Endothelial cell (in vitro differentiated cells): ENCODE data around the gene TAC3. TPM values are rescaled to one million over a fixed set of nuclear protein-coding genes. Genes with fewer than 3 reads are reported as not detected.

Experiments used
- DNase-seq: peaks from one replicate; pipeline ENCODE4 v3.0.0; 2021; ENCODE audit warnings: low spot score
- H3K27ac Mint-ChIP-seq: one replicate; pipeline ENCODE4 v1.8.0; 2021; ENCODE audit warnings: mixed read lengths, inconsistent platforms; ENCODE audit not compliant: unreplicated experiment
- H3K27me3 Mint-ChIP-seq: one replicate; pipeline ENCODE4 v1.8.0; 2021; ENCODE audit warnings: mild to moderate bottlenecking, moderate library complexity, mixed read lengths, inconsistent platforms; ENCODE audit not compliant: unreplicated experiment
- H3K36me3 Mint-ChIP-seq: one replicate; pipeline ENCODE4 v1.8.0; 2021; ENCODE audit warnings: mild to moderate bottlenecking, low read depth, mixed read lengths, inconsistent platforms; ENCODE audit not compliant: unreplicated experiment
- H3K4me1 Mint-ChIP-seq: one replicate; pipeline ENCODE4 v1.8.0; 2021; ENCODE audit warnings: mild to moderate bottlenecking, mixed read lengths, inconsistent platforms; ENCODE audit not compliant: unreplicated experiment
- H3K4me3 Mint-ChIP-seq: one replicate; pipeline ENCODE4 v1.8.0; 2021; ENCODE audit warnings: mild to moderate bottlenecking, mixed read lengths, inconsistent platforms; ENCODE audit not compliant: unreplicated experiment
- H3K9me3 Mint-ChIP-seq: one replicate; pipeline ENCODE4 v1.8.0; 2021; ENCODE audit warnings: mixed read lengths, inconsistent platforms; ENCODE audit not compliant: unreplicated experiment
- total RNA-seq: library from RNA; stranded (reverse); fragmentation: NEBNext Ultra II Directional; extraction: Animal tissue kit (Norgen Biotek cat#: 25700); gene quantifications from one replicate; pipeline ENCODE4 v1.2.1, GENCODE V29; 2021; ENCODE audit not compliant: unreplicated experiment
- TF ChIP-seq, protein P1 (sequence below): fragments of 200-600 bp; sonication (generic); IDR thresholded peaks from one replicate; pipeline ENCODE4 v1.5.0; 2021; ENCODE audit warnings: antibody characterized with exemption; ENCODE audit not compliant: unreplicated experiment

Gene TAC3
- total RNA-seq, 1 donor from 2014 or later: 18.0 TPM

DNA sequence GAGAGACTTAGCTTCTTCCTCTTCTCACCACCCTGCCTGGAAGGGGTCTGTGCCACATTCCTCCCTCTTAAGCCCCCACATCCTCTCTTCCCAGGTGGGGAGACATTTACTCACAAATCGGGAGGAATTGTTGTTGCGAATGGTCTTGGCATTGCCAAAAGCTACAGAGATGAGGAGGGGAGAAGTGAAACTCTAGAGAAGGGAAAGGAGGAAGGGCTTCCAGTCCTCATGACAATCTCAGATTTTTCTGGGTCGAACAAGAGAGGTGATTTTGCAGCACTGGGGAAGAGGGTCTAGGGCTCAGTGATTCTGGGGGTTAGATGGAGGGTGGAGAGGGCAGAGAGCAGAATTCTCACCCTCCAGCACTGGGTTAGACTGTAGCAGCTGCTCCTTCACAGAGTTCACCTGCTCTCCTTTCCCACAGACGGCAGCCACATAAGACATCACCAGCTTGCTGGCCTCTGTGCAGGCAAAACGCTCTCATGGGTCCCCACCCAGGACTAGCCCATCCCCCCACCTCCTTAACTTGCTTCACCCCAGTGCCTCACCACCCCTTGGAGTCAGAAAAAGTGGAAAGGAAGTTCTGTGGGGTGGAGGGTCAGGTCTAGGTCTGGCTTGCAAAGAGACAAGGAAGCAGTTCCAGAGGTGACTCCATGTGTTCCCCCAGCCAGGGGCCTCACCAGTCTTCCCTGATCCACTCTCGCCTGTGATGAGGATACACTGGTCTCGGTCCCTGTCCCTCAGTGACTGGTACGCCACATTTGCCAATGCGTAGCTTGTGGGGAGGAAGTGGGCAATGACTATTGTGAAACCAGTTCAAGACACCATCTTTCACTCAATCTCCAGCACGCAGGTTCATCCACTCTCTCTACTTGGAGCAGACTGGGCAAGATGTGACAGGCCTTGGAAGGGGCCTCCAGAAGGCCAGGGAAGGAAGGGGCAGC is 30.9 kb upstream of the TAC3 start:
- H3K4me1 Mint-ChIP-seq: peaks cover 15% of the 10 kb centered on the region
- no peak overlapping the region for H3K4me3 Mint-ChIP-seq
- no peak for DNase-seq
- H3K36me3 Mint-ChIP-seq: peaks cover 3% of the 10 kb centered on the region
- TF ChIP-seq, protein P1, sequence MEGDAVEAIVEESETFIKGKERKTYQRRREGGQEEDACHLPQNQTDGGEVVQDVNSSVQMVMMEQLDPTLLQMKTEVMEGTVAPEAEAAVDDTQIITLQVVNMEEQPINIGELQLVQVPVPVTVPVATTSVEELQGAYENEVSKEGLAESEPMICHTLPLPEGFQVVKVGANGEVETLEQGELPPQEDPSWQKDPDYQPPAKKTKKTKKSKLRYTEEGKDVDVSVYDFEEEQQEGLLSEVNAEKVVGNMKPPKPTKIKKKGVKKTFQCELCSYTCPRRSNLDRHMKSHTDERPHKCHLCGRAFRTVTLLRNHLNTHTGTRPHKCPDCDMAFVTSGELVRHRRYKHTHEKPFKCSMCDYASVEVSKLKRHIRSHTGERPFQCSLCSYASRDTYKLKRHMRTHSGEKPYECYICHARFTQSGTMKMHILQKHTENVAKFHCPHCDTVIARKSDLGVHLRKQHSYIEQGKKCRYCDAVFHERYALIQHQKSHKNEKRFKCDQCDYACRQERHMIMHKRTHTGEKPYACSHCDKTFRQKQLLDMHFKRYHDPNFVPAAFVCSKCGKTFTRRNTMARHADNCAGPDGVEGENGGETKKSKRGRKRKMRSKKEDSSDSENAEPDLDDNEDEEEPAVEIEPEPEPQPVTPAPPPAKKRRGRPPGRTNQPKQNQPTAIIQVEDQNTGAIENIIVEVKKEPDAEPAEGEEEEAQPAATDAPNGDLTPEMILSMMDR: no peak
- H3K27ac Mint-ChIP-seq: no peak overlapping the region
- peaks cover 5% of the 10 kb centered on the region for H3K27me3 Mint-ChIP-seq
- no peaks in the 10 kb centered on the region for H3K9me3 Mint-ChIP-seq

DNA sequence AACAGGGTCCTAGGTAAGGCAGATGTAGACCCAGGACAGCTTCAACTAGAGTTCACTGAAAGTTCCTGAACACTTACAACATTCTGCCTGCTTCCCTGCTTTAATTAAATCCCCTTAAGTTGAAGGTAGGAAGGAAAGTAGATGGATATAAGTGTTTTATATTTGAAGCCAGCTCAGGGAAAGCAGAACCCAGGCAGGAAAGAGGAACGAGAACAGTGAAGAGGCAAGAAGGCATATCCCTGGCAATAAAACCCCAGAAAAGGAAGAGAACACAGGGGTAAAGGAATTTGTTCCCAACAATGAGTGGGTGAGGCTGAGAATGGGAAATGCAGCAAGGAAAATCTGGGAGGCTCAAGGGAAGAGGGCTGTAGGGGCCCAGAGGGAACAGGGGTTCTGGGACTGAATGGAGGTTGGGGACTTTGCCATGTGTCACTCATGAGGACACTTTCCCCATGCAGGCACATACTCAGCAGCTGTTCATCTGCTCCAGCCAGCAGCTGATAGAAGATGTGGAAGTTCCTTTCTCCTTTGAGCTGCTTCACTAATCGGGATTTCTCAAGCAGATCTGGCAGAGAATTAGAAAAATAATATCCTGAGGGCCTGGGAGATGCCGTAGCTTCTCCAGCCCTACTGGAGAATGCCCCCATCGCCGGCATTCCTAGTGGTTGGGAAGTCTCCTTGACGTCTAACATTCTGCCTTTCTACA is 29.9 kb upstream of the TAC3 start:
- Mint-ChIP-seq H3K4me3 (no peak overlapping the region), H3K36me3 (peaks cover 3% of the 10 kb centered on the region), H3K27me3 (peaks cover 5% of the 10 kb centered on the region), H3K9me3 (no peaks in the 10 kb centered on the region), H3K4me1 (peaks cover 15% of the 10 kb centered on the region), H3K27ac (no peak overlapping the region)
- DNase-seq: no peak
- TF ChIP-seq, protein P1: no peak

DNA sequence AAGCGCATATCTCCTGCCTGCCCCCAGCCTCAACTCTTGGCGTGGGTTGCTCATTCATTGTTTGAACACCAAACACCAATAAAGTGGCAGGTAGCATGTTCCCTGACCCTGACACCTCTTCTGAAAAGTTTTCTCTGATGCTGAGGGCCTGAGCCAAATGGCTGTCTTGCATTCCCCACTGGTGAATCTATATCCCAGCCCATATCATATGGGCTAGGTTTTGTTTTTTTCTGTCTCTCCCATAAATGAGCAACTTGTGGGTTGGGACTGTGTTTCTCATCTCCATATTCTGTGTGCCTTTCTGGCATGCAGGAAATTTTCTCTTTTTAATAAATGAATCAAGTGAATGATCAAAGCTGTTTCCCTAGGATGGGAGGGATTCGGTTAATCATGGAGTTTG is 28.6 kb upstream of the TAC3 start:
- H3K9me3 Mint-ChIP-seq: no peaks in the 10 kb centered on the region
- H3K4me3 Mint-ChIP-seq: no peak overlapping the region
- peaks cover 3% of the 10 kb centered on the region for H3K36me3 Mint-ChIP-seq
- DNase-seq: no peak
- TF ChIP-seq, protein P1: no peak
- H3K4me1 Mint-ChIP-seq: peaks cover 15% of the 10 kb centered on the region
- no peak overlapping the region for H3K27ac Mint-ChIP-seq
- H3K27me3 Mint-ChIP-seq: peaks cover 5% of the 10 kb centered on the region

DNA sequence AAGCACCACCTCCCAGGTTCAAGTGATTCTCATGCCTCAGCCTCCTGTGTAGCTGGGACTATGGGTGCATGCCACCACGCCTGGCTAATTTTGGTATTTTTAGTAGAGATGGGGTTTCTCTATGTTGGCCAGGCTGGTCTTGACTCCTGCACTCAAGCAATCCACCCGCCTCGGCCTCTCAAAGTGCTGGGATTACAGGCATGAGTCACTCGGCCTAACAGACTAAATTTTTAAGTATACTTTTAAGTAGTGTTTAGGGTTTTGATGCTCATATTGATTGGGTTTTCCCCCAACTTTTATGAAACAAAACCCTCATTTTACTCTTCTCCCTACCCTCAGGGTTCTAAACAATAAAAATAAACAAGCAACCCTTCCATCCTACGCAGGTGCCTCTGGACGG is 28.1 kb upstream of the TAC3 start:
- Mint-ChIP-seq H3K27ac (no peak overlapping the region), H3K4me1 (peaks cover 15% of the 10 kb centered on the region), H3K27me3 (peaks cover 5% of the 10 kb centered on the region), H3K4me3 (no peak overlapping the region), H3K36me3 (peaks cover 3% of the 10 kb centered on the region), H3K9me3 (no peaks in the 10 kb centered on the region)
- TF ChIP-seq, protein P1: no peak
- DNase-seq: no peak
